GM13977 (cell line): ENCODE data around the gene GNE.

Source experiments
- DNase-seq: peaks from one replicate; pipeline ENCODE4 v3.0.0; 2012; ENCODE audit warnings: low spot score
- in situ Hi-C: fragments of 300-500 bp; cut with MboI; formaldehyde crosslinking; loops from one replicate; pipeline ENCODE4 v1.12.0; 2022; ENCODE audit warnings: low sequenced_read_pairs, low pct_unique_long_range_greater_than_20kb, mixed read lengths, inconsistent platforms; ENCODE audit not compliant: unreplicated experiment
- TF ChIP-seq, protein P1 (sequence below): IDR thresholded peaks from 2 replicates; pipeline ENCODE4 v1.5.1; 2012; ENCODE audit warnings: mild to moderate bottlenecking, control low read depth; ENCODE audit not compliant: insufficient read depth; ENCODE audit errors: extremely low read depth, missing control alignments

Gene GNE

DNA sequence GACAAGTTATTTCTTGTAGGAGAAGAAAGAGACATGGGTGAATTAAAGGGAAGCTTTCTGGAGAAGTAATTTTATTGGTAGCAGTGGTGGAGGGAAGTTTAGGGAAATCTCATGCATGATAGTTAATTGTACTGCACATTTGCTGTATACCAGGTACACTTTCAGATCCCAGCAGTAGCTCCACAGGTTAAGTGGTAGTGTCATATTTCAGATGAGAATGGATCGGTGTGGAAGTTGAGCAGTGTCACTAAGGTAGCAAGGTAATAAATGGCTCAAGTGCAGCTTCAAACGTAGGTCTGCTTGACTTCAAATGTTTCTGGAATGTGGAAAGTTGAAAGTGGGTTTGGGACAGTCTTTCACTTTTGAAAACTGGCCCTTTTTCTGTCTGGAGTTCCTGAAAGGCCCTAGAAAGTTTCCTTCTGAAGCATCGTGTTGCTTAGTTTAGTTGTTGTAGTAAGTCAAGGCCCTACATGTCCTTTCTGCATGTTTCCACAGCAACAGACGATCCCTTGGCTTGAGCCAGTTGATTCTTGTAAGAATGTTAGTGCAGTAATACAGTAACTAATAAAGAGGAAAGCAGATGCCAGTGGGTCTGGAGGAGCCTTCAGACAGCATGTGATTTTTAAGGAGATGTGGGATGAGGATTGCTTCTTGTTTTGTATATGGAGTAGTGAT lies 63.8 kb downstream of the GNE start:
- TF ChIP-seq, protein P1, sequence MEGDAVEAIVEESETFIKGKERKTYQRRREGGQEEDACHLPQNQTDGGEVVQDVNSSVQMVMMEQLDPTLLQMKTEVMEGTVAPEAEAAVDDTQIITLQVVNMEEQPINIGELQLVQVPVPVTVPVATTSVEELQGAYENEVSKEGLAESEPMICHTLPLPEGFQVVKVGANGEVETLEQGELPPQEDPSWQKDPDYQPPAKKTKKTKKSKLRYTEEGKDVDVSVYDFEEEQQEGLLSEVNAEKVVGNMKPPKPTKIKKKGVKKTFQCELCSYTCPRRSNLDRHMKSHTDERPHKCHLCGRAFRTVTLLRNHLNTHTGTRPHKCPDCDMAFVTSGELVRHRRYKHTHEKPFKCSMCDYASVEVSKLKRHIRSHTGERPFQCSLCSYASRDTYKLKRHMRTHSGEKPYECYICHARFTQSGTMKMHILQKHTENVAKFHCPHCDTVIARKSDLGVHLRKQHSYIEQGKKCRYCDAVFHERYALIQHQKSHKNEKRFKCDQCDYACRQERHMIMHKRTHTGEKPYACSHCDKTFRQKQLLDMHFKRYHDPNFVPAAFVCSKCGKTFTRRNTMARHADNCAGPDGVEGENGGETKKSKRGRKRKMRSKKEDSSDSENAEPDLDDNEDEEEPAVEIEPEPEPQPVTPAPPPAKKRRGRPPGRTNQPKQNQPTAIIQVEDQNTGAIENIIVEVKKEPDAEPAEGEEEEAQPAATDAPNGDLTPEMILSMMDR: no peak
- in situ Hi-C loops: no loop called here
- no peak for DNase-seq

DNA sequence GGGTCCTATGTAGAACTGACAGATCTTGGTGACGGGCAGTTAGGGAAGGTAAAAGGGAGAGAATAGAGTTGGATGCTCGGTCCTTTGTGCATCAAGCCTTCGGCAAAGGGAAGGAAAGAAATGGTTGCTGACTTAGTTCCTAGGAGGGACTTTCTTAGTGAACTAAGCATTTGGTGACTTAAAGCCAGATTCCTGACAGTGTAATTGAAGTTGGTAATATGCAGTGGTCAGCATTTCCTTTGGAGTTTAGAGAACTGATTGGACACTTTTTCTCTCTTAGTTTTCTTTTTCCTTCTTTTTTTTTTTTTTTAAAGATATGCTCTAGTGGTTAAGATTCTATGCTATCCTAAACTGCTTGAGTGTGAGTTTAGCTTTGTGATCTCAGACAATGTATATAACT lies 65.2 kb downstream of the GNE start:
- in situ Hi-C loops: no loop called here
- TF ChIP-seq, protein P1: no peak
- DNase-seq: no peak

DNA sequence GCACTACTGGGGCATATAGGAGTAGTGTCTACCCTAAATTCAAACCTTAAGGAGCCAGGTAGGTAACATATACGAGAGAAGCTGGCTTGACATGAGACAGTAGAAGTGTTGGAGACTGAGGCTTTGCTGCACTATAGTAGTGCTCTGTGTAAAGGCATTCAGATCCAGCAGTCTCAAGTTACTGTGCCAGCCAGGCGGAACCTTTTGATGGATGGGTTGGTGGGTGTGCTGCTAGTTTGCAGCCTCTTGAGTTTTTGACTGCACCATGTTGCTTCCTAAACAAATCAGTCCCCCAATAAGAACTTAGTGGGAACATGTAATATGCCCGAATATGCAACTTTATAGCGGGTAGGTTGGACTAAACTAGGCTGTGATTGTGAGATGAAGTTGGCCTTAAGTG lies 66.1 kb downstream of the GNE start:
- TF ChIP-seq, protein P1: no peak
- no peak for DNase-seq
- in situ Hi-C loops: no loop called here

DNA sequence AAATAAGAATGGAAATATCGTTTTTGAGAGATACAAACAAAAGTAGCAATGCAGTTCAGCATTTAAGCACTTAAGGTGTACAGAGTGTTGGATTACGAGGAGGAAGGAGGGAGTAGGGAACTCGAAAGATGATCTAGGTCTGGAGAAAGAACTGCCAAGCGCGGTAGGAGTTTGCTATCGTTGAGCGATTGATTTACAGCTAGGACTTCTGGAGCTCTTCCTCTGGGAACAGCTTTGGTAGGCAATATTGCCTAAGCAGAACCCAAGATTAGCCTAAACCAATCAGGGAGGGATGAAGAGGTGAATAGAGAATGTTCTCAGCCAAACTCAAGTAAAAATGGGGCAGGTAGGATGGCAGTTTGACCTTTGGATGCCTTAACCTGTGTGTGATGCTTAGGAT lies 66.6 kb downstream of the GNE start:
- in situ Hi-C loops: no loop called here
- no peak for DNase-seq
- TF ChIP-seq, protein P1: no peak

DNA sequence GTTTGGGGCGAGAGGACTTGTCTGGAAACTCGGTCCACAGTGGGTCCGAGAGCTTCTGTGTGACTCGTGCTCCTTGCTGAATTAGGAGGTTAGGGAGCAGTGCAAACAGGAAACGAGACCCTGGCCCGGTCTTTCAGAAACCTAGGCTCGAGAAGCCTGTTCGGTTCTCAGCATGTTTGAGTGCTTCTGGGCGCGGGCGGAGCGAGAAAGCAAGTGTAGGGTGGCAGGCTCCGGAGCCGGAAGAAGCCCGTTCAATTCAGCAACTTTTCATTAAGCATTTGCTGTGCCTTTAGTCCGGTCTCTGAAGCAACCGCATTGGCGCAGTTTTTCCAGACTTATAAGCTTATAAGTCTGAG lies 67.0 kb downstream of the GNE start:
- in situ Hi-C loops: no loop called here
- TF ChIP-seq, protein P1: no peak
- DNase-seq: no peak

DNA sequence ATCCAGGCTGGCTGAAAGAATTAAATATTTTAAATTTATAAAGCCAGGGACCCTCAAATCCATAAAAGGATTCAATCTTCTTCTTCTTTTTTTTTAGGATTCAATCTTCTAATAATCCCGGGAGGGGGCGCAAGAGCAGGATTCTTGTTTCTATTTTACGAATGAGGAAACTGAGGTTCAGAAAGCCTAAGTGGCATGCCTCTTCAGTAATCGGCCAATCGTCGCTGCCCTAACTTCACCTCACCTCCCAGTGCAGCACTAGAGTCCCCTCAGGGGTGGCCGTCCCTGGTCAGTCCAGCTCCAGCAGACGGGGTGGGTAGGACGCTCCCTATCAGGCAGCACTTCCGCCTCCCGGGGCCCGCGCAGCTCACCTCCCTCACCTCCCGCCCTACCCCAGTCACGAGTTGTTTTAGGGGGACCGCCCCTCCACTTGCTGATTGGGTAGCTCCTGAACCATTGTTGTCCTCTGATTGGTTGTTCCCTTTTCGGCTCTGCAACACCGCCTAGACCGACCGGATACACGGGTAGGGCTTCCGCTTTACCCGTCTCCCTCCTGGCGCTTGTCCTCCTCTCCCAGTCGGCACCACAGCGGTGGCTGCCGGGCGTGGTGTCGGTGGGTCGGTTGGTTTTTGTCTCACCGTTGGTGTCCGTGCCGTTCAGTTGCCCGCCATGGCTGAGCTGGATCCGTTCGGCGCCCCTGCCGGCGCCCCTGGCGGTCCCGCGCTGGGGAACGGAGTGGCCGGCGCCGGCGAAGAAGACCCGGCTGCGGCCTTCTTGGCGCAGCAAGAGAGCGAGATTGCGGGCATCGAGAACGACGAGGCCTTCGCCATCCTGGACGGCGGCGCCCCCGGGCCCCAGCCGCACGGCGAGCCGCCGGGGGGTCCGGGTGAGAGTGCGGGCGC lies 67.6 kb downstream of the GNE start, which contains the start of gene CLTA:
Gene CLTA (plus strand): TSS at position 534 of the 902 bp plus-strand sequence. CDS start 136 bp downstream, at position 670.
- peak; percentile 99 for DNase-seq
- TF ChIP-seq, protein P1: peak; percentile 45

More for the DNA sequence above, 67.6 kb downstream of the GNE start, which contains the start of gene CLTA:
- in situ Hi-C loops: no loop called here
